ENCODE measurements around the gene SPSB1. TPM values are rescaled to one million over a fixed set of nuclear protein-coding genes. Genes with fewer than 3 reads are reported as not detected.

The SPSB1 gene
- total RNA-seq, 1 donor from 2014 or later = 60.0 TPM

DNA sequence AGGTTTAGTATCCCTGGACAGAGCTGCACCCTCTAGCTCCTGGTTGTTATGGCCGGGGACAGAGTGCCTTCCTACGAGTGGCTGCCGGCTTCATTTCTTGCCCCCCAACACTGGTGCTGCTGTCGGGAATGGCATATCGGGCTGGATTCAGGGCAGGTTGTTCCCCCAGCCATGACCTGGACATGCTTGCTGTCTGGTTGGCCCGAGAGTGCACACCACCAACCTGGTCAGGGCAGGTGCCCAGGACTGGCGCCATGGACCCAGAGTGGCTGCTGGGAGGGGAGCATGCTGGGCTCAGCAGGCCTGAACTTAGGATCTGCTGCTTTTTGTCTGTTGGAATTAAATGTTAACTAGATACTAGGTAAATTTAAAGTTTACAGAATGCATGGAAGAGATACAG lies 36.4 kb upstream of the SPSB1 start:
- no peak overlapping the region for H3K4me3 ChIP-seq (ENCODE audit: low read depth, low read length)
- DNase-seq (ENCODE audit: low read depth) = no peak
- no peaks in the 10 kb centered on the region for H3K36me3 ChIP-seq (ENCODE audit: control insufficient read depth, insufficient read depth, low read length)
- TF ChIP-seq, protein P1, sequence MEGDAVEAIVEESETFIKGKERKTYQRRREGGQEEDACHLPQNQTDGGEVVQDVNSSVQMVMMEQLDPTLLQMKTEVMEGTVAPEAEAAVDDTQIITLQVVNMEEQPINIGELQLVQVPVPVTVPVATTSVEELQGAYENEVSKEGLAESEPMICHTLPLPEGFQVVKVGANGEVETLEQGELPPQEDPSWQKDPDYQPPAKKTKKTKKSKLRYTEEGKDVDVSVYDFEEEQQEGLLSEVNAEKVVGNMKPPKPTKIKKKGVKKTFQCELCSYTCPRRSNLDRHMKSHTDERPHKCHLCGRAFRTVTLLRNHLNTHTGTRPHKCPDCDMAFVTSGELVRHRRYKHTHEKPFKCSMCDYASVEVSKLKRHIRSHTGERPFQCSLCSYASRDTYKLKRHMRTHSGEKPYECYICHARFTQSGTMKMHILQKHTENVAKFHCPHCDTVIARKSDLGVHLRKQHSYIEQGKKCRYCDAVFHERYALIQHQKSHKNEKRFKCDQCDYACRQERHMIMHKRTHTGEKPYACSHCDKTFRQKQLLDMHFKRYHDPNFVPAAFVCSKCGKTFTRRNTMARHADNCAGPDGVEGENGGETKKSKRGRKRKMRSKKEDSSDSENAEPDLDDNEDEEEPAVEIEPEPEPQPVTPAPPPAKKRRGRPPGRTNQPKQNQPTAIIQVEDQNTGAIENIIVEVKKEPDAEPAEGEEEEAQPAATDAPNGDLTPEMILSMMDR (IDR thresholded peaks at IDR 0.05; ENCODE audit: insufficient read depth, low read length, poor library complexity, severe bottlenecking) = no peak
- no peaks in the 10 kb centered on the region for H3K27me3 ChIP-seq (ENCODE audit: control insufficient read depth, insufficient read depth, low read length)

DNA sequence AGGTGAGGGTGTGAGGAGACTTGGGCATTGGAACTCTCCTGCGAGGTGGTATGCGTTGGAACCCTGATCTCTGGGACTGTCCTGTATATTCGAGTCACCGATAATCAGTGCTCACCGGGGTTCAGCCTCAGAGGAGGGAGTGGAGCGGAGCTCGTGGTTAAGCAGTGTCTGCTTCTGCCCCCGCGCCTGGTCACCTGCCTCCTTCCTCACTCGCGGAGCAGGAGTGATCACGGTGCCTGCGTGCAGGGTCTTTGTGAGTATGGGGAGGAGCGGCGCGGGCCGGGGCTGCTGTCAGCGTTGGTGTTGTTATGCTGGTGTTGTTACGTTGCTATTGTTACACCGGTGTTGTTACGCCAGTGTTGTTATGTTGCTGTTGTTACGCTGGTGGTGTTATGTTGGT lies 34.8 kb upstream of the SPSB1 start:
- TF ChIP-seq, protein P1 (IDR thresholded peaks at IDR 0.05; ENCODE audit: insufficient read depth, low read length, poor library complexity, severe bottlenecking) = no peak
- no peaks in the 10 kb centered on the region for H3K27me3 ChIP-seq (ENCODE audit: control insufficient read depth, insufficient read depth, low read length)

DNA sequence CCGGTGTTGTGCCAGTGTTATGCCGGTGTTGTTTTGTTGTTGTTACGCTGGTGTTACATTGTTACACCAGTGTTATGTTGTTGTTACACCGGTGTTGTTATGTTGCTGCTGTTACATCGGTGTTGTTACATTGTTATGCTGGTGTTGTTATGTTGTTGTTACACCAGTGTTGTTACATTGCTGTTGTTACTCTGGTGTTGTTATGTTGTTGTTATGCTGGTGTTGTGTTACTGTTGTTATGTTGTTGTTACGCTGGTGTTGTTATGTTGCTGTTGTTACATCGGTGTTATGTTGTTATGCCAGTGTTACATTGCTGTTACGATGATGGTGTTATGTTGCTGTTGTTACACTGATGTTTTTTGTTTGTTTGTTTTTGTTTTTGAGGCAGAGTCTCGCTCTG lies 34.1 kb upstream of the SPSB1 start:
- no peak for DNase-seq (ENCODE audit: low read depth)
- no peaks in the 10 kb centered on the region for H3K27me3 ChIP-seq (ENCODE audit: control insufficient read depth, insufficient read depth, low read length)
- TF ChIP-seq, protein P1 (IDR thresholded peaks at IDR 0.05; ENCODE audit: insufficient read depth, low read length, poor library complexity, severe bottlenecking) = no peak

More for the DNA sequence above, 34.8 kb upstream of the SPSB1 start:
- Histone ChIP-seq H3K36me3 (ENCODE audit: control insufficient read depth, insufficient read depth, low read length) (no peaks in the 10 kb centered on the region), H3K4me3 (ENCODE audit: low read depth, low read length) (no peak overlapping the region)
- no peak for DNase-seq (ENCODE audit: low read depth)

DNA sequence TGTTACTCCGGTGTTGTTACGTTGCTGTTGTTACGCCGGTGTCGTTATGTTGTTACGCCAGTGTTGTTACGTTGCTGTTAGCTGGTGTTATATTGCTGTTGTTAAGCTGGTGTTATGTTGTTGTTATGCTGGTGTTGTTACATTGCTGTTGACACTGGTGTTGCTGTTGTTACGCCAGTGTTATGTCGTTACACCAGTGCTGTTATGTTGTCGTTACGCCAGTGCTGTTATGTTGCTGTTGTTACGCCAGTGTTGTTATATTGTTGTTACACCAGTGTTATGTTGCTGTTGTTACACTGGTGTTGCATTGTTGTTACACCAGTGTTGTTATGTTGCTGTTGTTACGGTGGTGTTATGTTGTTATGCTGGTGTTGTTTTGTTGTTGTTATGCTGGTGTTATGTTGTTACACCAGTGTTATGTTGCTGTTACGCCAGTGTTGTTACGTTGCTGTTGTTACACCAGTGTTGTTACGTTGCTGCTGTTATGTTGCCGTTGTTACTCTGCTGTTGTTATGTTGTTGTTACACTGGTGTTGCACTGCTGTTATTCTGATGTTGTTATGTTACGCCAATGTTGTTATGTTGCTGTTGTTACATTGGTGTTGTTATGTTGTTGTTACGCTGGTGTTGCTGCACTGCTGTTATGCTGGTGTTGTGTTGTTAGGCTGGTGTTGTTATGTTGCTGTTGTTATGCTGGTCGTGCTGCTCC lies 32.5 kb upstream of the SPSB1 start:
- no peak overlapping the region for H3K4me3 ChIP-seq (ENCODE audit: low read depth, low read length)
- no peaks in the 10 kb centered on the region for H3K27me3 ChIP-seq (ENCODE audit: control insufficient read depth, insufficient read depth, low read length)
- no peak for DNase-seq (ENCODE audit: low read depth)
- H3K36me3 ChIP-seq (ENCODE audit: control insufficient read depth, insufficient read depth, low read length) = no peaks in the 10 kb centered on the region
- TF ChIP-seq, protein P1 (IDR thresholded peaks at IDR 0.05; ENCODE audit: insufficient read depth, low read length, poor library complexity, severe bottlenecking) = no peak

More for the DNA sequence above, 34.1 kb upstream of the SPSB1 start:
- no peak overlapping the region for H3K4me3 ChIP-seq (ENCODE audit: low read depth, low read length)
- H3K36me3 ChIP-seq (ENCODE audit: control insufficient read depth, insufficient read depth, low read length) = no peaks in the 10 kb centered on the region

DNA sequence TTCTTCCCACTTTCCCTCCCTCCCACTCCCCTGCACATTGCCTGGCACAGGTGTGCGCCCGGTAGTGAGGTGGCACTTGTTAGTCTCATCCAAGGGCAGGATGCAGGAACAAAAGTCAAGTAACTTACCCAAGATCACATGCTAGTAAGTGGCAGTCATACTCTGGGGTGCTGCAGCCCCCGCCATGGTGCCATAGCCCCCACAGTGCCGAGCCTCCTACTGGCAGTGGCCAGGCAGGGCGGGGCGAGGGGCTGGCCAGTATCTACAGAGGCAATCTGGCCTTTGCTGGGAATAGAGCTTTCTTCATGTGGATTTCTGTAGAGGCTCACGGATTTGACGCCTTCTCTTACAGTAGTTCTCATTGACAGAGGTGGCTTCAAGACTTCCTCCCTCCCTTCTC lies 31.2 kb upstream of the SPSB1 start:
- Histone ChIP-seq H3K27me3 (ENCODE audit: control insufficient read depth, insufficient read depth, low read length) (no peaks in the 10 kb centered on the region), H3K4me3 (ENCODE audit: low read depth, low read length) (no peak overlapping the region), H3K36me3 (ENCODE audit: control insufficient read depth, insufficient read depth, low read length) (no peaks in the 10 kb centered on the region)
- TF ChIP-seq, protein P1 (IDR thresholded peaks at IDR 0.05; ENCODE audit: insufficient read depth, low read length, poor library complexity, severe bottlenecking) = no peak
- DNase-seq (ENCODE audit: low read depth) = no peak

Data from kidney epithelial cell (primary cell).